ENCODE results near the gene NUMB.

GRCh38 chr14:73339206-73339605 lies 119.1 kb downstream of the NUMB start:
- TF ChIP-seq POLR2A (IDR thresholded peaks at IDR 0.05; ENCODE audit: low read depth, low read length) (no peak), POLR2AphosphoS5 (IDR thresholded peaks at IDR 0.05; ENCODE audit: low read depth, low read length) (no peak), TAF1 (IDR thresholded peaks at IDR 0.05; ENCODE audit: borderline replicate concordance, low read depth, low read length) (no peak)
